ENCODE results near the gene MBD4.
A peak's percentile ranks its signal among the peaks of the same experiment; 100 is the strongest.

The MBD4 gene

DNA sequence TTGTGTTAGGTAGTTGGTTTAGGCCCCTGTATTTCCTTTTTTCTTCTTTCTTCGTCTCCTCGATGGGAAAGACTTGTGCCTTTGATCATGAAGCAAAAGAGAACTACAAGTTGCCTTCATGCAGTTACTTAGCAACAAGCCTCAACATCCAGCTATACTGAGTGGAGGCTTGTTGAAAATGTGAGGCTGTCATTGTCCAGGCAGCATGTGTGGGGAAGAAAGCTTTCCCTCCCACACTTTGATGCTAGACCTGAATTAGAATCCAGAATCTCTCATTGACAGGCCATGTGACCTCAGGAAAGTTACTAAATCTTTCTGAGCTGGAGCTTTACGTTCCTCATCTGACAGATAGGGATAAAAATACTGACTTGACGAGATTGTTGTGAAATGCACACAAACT is 24.0 kb upstream of the MBD4 start:
- DNase-seq (ENCODE audit: low spot score) (no peak), FAIRE-seq (no peak)

DNA sequence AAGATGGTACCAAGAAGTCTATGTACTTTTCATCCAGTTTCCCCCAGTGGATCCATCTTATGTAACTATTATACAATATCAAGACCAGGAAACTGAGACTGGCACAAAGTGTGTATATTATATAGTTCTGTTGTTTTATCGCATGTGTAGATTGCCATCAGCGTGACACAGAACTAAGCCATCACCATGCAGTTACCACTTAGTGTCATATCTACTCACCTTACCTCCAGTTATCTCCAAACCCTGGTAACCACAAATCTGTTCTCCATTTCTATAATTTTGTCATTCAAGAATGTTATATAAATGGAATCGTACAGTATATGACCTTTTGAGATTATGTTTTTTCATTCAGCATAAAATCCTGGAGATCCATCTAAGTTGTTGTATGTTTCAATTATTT is 23.3 kb upstream of the MBD4 start:
- FAIRE-seq: no peak
- no peak for DNase-seq (ENCODE audit: low spot score)

DNA sequence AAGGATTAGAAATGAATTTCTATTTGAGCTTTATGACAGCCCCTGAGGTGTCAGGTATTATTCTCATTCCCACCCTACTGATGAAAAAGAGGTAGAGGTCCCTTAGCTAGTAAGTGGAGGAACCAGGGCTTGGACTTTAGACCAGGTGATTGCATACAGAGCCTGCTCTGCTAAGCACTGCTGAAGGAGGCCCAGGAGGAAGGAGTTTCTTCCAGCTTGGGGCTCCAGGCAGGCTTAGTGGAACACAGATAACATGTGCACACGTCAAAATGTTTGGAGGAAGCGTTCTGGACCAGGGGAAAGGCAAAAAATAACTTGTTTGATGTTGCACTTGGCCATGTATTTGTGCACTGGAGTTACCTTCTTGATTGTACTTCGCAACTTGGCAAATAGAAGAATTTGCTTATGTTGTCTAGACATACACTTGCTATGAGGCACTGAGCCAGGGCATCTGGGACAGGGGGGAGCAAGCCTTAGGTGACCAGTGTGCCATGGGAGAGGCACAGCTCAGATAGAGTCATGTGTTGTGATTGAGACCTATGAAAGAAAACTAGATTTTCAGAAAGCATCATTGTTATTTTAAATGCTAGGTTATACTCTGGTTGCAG is 22.7 kb upstream of the MBD4 start:
- no peak for FAIRE-seq
- DNase-seq (ENCODE audit: low spot score): no peak

DNA sequence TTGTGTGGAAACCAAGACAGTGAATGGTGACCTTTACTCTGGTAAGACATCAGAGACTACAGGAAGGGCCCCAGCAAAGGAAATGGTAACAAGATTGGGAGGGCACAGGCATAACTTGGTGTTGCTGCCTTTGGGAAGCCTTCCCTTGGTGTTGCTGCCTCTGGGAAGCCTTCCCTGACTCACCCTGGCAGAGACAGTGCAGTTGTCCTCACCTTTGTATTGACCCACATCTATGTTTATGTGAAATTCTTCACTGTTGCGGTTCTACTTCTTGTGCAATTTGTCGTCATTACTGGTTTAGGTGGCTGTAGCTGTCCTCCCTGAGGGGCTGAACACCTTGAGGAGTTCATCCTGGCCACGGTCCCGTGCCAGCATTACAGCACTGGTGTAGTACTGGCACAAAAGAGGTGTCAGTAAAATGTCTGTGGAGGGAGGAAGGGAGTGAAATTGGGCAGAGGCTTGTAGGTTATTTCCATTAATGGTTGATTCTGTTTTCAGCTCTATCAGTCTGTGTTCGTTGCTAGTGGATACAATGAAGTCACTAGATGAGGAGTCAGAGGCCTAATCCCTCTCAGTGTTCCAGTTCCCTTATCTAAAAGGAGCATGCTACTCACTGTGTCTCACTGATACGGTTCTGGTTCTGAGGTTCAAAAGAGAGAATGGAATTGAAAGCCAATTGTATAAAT is 21.9 kb upstream of the MBD4 start:
- DNase-seq (ENCODE audit: low spot score) (no peak), FAIRE-seq (no peak)

DNA sequence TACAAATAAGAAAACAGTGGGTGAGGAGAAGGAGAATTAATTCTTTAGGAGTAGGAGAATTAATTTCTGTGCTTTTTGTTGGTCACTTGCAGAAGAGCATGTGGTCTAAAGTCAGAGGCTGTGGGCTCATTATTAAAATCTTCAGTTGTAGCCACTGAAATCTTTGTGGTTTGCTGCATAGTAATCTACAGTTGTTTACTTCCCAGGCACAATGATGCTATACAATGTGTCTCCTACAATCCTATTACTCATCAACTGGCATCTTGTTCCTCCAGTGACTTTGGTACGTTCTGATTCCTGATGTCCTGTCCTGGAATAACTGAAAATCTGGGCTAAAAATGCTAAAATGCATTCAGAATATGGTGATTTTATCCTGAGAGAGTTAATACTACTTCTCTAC is 21.3 kb upstream of the MBD4 start:
- FAIRE-seq (no peak), DNase-seq (ENCODE audit: low spot score) (peak; percentile 16)

DNA sequence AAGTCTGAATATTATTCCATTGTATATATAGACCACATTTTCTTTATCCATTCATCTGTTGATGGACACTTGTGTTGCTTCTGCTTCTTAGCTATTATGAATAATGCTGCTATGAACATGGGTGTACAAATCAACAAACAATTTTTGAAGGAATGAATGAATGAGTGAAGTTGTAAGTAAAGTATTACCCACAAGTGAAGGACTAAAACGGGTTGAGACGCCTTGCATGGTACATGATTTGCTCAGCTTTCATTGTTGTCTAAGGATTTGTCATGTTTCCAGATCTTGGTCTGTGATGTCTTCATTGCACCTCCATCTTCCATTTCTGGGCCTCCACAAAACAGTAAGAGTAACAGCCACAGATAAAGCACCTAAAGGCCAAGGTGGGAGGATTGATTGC is 20.8 kb upstream of the MBD4 start:
- DNase-seq (ENCODE audit: low spot score) (no peak), FAIRE-seq (no peak)

DNA sequence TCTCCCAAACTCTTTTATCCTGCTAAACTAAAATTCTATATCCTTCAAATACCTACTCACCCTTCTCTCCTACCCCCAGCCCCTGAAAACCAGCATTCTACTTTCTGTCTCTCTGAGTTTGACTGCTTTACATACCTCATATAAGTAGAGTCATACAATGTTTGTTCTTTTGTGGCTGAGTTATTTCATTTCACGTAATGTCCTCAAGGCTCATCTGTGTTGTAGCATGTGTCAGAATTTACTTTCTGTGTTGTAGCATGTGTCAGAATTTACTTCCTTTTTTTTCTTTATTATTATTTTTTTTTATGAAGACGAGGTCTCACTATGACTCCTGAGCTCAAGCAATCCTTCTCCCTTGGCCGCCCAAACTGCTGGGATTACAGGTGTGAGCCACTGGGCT is 20.4 kb upstream of the MBD4 start:
- DNase-seq (ENCODE audit: low spot score) (no peak), FAIRE-seq (no peak)

DNA sequence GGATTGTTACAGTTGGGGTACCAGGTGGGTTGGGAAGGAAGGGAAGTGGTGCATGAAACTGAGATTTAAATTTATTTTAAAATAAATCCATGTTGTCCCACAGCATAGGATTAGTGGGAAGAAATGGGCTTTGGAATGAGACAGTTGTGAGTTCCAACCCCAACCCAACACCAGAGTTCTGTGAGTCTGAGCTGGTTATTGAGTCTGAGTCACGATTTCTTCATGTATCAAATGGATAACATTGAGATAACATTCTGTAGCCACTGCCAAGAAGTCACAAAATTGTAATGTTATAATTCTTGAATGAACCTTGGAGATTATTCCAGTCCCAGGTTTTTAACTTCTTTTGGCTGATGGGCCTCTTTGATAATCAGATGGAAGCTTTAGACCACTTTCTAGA is 14.0 kb upstream of the MBD4 start:
- FAIRE-seq (no peak), DNase-seq (ENCODE audit: low spot score) (no peak)

DNA sequence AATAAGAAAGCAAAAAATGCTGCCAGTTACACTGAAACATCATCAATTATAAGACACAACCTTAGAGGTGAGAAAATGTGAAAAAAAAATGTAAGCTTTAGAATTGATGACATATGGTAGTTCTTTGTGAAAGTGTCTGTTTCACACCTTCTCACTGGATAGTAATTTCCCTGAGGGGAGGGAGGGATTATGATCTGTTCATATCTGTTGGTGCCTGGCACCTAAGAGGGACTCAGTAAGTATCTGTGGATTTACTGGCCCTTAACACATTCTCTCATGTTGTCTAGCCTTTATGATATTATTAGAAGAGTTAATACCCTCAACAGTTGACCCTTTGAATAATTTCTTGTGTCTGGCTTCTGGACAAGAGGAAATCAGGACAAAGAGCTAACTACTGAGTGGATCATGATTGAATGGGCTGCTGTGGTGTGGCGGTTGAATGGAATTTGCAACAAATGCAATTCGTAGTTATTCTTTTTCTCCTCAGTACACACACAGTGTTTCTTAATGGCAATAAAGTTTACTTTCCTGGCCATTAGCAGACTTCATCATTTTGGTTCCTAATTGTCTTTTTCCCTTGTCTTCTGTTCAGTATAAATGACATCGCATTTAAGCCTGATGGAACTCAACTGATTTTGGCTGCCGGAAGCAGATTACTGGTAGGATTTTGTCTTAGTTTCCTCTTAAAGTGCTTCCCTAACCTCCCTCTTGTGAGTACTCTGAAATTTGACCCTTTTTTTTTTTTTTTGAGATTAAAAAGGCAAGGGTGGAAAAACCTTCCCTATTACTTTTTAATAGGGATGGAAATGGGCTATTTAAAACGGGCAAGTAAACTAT is 9.7 kb upstream of the MBD4 start:
- FAIRE-seq: no peak
- no peak for DNase-seq (ENCODE audit: low spot score)

DNA sequence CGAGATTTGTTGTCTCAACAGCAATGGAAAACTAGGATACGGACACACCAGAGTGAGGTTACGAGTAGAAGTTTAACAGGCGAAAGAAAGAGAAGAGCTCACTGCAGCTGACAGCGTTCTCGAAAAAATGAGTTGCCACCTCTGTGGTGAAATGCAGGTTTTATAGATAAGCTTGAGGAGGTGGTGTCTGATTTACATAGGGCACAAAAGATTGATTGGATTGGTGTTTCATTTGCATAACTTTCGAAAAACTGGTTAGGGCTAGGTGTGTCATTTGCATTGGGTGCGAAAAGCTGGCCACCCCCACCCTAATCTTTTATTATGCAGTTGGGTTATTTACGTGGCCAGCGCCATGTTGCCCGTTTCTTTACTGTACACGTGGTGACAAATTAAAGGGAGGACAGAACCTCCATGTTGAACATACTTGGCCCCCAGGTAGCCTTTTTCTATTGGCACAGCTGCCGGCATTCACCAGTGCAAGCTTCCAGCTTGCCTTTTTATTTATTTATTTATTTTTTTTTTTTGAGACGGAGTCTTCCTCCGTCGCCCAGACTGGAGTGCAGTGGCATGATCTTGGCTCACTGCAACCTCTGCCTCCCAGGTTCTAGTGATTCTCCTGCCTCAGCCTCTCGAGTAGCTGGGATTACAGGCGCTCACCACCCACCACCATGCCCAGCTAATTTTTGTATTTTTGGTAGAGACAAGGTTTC is 8.6 kb upstream of the MBD4 start:
- DNase-seq (ENCODE audit: low spot score): no peak
- FAIRE-seq: no peak

DNA sequence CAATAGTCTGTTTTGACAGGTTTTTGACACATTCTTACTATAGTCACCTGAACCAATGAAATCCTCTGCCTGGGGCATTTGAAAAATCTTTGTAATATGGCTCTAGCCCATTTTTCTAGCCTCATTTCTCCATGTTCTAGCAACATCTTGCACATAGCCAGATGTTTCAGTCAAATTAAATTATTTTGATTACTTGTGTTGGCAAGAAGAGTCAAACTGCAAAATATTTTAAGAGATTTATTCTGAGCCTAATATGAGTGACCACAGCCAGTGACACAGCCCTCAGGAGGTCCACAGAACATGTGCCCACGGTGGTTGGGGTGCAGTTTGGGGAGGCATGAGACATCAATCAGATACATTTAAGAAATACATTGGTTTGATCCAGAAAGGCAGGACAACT is 7.2 kb upstream of the MBD4 start:
- FAIRE-seq (no peak), DNase-seq (ENCODE audit: low spot score) (no peak)

DNA sequence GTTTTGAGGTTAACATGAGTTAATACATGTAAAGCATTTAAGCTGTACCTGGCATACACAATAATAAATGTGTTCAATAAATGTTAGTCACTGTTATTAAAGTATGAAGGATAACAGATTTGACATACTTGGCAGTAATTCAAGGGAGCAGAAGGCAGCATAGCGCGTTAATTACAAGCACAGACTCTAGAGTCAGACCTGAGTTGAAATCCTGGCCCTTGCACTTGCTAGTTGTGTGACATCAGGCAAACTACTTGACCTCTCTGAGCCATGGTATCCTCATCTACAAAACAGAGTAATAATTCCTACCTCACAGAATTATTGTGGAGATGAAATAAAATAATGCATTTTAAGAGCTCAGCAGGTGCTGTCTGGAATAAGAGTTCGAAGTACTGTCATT is 5.7 kb upstream of the MBD4 start:
- no peak for DNase-seq (ENCODE audit: low spot score)
- FAIRE-seq: no peak

DNA sequence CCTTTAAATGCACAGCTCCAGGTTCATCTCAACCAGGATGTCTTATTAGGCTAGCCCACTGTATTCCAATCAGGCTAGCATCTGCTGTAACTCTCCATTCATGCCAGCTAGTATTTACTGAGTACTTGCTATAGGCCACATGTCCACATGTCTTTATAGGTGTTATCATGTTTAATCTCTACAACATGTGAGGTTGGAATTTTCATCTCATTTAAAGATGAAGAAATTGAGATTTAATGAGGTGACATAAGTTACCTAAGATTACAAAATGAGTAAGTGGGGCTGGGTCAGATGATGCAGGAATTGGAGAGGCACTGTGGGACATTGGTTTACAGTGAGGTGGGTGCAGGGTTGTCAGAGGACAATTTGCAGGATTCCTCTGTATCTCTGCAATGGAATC is 3.2 kb upstream of the MBD4 start:
- DNase-seq (ENCODE audit: low spot score): no peak
- no peak for FAIRE-seq

DNA sequence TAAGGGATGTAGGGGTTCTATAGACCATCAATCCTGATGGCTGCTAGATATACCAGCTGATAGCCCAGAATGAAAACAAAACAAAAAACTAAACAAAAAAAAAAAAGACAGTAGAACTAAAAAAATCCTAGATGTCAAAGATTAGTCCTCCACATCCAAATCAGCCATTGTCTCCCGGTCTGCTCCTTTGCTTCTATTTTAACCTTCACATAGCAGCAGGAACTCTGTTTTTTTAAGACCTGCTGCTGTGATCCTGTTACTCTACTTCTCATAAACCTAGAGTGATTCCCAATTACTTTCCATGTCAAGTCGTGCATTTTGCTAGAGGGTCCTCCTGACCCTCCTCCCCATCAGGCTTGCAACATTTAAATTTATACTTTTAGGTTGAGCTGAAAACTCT is 2.7 kb upstream of the MBD4 start:
- FAIRE-seq (no peak), DNase-seq (ENCODE audit: low spot score) (no peak)

DNA sequence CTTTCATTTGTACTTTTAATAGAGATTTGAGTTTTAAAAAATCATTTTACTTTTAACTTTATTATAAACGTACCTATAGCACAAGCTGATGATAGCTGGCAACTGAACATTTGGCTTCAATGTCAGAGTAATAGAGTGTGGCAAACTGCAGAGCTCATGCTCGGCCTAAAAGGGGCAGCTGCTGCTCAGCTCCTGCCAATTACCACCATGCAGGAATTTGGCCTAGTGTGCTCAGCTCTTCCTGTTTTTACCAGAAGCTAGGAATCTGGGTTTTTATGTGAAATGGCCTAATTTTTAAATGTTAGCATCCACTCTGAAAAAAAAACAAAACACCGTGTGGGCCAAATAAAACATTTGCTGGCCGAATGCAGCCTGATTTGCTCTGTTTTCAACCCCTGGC is 2.0 kb upstream of the MBD4 start:
- FAIRE-seq: no peak
- no peak for DNase-seq (ENCODE audit: low spot score)

DNA sequence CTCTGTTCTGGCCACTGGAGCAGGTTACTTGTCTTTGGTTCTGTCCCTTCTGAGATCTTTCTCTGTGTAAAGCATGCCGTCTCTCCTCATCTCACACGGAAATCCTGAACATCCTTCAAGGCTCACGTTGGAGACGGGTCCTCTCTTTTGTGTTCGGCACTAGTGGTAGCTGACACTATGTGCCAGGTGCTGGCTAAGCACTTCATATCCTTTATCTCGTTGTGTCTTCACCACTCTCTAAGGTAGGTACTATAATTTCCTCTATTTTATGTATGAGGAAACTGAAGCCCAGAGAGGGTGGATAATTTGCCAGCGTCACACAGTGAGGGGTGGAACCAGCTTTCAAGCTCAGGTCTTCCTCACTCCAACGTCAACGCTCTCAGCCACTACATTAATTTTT is 1.5 kb upstream of the MBD4 start:
- FAIRE-seq (no peak), DNase-seq (ENCODE audit: low spot score) (no peak)

DNA sequence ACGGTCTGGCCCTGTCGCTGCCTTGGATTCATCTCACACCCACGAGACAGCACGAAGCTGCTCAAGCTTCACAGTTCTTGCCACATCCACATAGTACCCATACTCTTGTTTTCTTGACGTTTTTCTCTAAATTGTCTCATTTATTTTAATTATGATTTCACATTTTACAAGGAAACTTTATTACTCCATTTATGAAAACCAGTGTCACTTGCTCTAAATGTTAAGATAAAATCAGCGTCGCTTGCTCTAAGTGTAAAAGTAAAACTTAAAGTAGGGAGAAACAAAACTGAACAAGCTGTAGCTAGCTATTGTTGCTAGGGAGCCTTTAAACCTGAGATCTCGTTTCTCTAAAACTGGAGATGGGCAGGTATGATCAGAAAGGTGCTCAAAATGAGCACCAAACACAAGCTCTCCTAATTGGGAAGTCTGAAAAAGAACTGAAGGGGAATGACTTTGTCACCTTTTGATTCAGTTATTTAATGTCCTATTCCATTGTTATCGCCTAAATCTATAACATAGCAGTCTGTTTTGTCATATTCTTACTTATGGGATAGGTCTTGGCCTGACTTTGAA is 956 bp upstream of the MBD4 start:
- DNase-seq (ENCODE audit: low spot score) (no peak), FAIRE-seq (no peak)

DNA sequence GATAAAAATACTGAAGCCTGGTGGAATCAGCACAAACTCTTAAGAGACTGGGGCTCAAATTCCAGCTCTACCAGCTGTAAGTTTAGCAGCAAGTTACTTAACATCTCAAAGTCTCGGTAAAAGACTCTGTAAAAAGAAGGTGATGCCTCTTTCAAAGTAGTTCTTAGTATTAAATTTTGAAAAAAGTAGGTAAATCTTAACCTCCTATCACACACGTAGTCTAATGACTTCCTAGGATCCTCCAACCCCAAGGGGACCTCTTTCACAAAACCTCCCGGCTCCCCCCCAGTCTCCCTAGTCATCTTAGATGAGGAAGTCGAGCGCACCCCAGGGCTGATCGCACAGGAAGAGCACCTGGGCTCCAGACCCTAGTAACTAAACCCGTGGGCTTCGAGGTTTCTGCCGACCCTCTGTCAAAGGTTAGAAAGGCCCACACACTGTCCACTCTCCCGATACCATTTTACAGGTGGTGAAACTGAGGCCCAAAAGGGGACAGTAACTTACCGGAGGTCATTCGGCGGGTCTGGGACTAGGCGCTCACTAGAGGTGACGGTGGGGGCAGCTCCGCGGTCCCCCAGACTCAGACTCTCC is 427 bp downstream of the MBD4 start:
- FAIRE-seq (no peak), DNase-seq (ENCODE audit: low spot score) (peak; percentile 31)

DNA sequence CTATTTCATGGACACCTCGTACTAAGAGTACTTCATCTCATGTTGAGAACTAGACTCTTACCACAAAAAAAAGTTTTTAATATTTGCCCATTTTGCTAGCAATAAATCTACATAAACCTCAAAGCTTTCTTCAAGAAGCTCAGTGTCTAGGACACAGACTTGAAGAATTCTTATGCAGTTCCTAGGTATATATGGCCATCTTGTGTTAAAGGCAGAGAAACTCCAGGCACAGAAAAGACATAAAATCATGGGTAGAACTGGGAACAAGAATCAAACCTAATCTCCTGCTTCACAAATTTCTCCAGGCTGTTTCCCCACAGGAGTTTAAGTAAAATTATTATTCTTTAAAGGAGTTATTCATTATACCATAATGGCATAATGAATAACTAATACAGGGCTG is 4.4 kb downstream of the MBD4 start:
- FAIRE-seq (no peak), DNase-seq (ENCODE audit: low spot score) (no peak)

DNA sequence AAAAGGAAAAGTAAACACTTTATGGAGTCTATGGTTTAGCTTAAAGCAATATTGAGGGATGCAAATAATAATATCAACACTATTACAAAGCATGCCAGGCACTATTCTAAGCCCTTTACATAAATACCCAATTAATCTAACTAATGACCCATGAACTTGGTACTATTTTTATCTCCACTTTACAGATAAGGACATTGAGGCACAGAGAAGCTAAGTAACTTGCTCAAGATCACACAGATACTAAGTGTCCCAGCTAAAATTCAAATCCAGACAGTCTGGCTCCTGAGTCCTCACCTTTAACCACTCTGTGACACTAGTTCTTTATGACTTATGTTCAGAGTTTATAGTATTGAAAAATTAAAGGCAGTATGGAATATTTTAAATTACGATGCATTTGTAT is 5.6 kb downstream of the MBD4 start:
- FAIRE-seq (no peak), DNase-seq (ENCODE audit: low spot score) (no peak)

DNA sequence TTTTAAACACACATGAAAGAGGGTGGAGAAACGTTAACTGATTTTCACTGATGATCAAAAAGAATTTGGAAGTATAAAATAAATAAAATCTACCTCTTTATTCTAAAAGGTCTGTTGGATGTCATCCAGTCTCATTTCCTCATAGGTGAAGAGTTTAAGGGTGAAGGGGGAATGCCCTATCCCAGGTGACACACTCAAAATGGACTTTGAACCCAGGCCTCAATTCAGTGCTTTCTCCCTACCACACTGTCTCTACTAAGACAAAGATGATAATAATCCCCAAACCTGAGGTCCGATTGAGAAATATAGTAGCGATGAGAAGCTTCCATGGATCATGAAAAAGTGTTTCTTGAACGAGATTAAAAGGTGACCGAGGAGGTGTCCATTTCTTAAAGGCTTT is 6.2 kb downstream of the MBD4 start:
- no peak for FAIRE-seq
- no peak for DNase-seq (ENCODE audit: low spot score)
